Activated CD4-positive, alpha-beta T cell treated with anti-CD3 and anti-CD28 coated beads, Interleukin-2, amount 50 U/mL, for 24 hours (primary cell): ENCODE data around the gene TMCC3.
"Not testable (repeated sequence)": the region's sequence is repeated elsewhere in the genome, so short reads cannot be mapped to it uniquely, and the experiment has no call there.

Experiments
- DNase-seq, 2 donors: peaks; one replicate each; pipeline ENCODE4 v3.0.0-alpha.2; 2020; ENCODE audit warnings: low read depth in 1 of 2, low spot score in 1 of 2

TMCC3 gene

GRCh38 chr12:94650143-94651056 is at the start of gene TMCC3:
TSS of gene TMCC3 (minus strand) at chr12:94650557. CDS start at chr12:94650430, 127 bp downstream.
- no peak for DNase-seq

- DNase-seq: no peak
Measured at GRCh38 chr12:94699801-94700200, 49.4 kb upstream of the TMCC3 start.

GRCh38 chr12:94698578-94698977 is 48.2 kb upstream of the TMCC3 start:
- DNase-seq: no peak

- no peak for DNase-seq
Measured at GRCh38 chr12:94697631-94698030, 47.3 kb upstream of the TMCC3 start.

- DNase-seq: no peak
Measured at GRCh38 chr12:94694732-94695131, 44.4 kb upstream of the TMCC3 start.

GRCh38 chr12:94692826-94693225 is 42.5 kb upstream of the TMCC3 start:
- not testable (repeated sequence) for DNase-seq

GRCh38 chr12:94690198-94690771 is 39.9 kb upstream of the TMCC3 start:
- no peak for DNase-seq

- DNase-seq: no peak
Measured at GRCh38 chr12:94689646-94690036, 39.3 kb upstream of the TMCC3 start.

GRCh38 chr12:94689002-94689645 is 38.8 kb upstream of the TMCC3 start:
- no peak for DNase-seq

GRCh38 chr12:94687891-94688290 is 37.5 kb upstream of the TMCC3 start:
- no peak for DNase-seq

GRCh38 chr12:94686834-94687628 is 36.7 kb upstream of the TMCC3 start:
- no peak for DNase-seq

- no peak for DNase-seq
Measured at GRCh38 chr12:94684416-94685142, 34.2 kb upstream of the TMCC3 start.

GRCh38 chr12:94679554-94680195 is 29.3 kb upstream of the TMCC3 start:
- DNase-seq: no peak

GRCh38 chr12:94678849-94679248 is 28.5 kb upstream of the TMCC3 start:
- DNase-seq: no peak

GRCh38 chr12:94678379-94678778 is 28.0 kb upstream of the TMCC3 start:
- DNase-seq: no peak

GRCh38 chr12:94677778-94678177 is 27.4 kb upstream of the TMCC3 start:
- no peak for DNase-seq

GRCh38 chr12:94676922-94677321 is 26.6 kb upstream of the TMCC3 start:
- DNase-seq: no peak

GRCh38 chr12:94676031-94676641 is 25.8 kb upstream of the TMCC3 start:
- no peak for DNase-seq

- DNase-seq: no peak
Measured at GRCh38 chr12:94674835-94675234, 24.5 kb upstream of the TMCC3 start.

- no peak for DNase-seq
Measured at GRCh38 chr12:94674051-94674451, 23.7 kb upstream of the TMCC3 start.
